GM10847 (cell line): ENCODE measurements around the gene MOK.

Experiments
- POLR2A ChIP-seq: IDR thresholded peaks from 2 replicates; pipeline ENCODE4 v1.6.1; 2011; ENCODE audit not compliant: insufficient read length; ENCODE audit errors: extremely low read depth

Gene MOK

DNA sequence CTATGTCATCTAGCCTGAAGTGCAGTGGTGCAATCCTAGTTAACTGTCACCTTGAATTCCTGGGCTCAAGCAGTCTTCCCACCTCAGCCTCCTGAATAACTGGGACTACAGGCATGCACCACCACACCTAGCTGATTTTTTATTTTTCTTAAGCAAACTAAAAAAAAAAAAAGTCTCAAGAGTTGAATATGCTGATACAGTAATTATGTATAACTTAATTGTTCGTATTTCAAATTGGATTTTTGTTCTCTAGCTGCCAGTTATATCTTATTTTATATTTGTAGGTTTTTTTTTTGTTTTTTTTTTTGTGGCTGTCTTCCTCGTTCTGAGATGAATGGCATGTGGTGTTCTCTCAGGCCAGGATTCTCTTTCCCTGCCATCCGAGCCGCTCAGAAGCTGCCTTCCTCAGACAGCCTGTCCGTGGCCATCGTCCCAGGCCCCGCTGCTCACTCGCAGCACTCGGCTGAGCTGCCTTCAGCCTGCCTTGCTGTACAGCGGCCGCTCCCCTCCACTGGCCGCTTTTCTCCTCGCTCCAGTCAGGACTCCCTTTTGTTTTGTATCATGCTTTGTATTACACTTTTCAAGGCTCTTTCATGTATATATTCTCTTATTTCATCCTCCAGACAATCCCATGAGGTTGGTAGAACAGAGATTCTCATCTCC lies 112.0 kb downstream of the MOK start:
- TF ChIP-seq POLR2A = no peak

DNA sequence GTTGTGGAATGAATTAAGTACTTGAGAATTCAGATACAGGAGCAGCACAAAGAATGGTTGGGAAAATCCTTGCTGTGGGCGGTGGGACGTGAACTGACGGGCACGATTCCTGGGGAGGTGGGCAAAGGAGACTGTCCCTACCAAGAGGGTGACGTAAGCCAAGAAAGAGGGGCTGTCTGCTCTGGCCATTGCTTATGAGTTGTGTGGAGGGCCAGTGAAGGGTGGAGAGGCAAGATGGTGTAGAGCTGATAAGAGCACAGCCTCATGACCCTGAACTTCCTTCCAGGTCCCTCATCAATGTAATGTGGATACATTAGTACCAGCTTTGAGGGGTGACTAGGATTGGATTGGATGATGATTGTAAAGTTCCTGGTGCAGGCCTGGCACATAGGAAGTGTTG lies 115.1 kb downstream of the MOK start:
- TF ChIP-seq POLR2A = no peak

DNA sequence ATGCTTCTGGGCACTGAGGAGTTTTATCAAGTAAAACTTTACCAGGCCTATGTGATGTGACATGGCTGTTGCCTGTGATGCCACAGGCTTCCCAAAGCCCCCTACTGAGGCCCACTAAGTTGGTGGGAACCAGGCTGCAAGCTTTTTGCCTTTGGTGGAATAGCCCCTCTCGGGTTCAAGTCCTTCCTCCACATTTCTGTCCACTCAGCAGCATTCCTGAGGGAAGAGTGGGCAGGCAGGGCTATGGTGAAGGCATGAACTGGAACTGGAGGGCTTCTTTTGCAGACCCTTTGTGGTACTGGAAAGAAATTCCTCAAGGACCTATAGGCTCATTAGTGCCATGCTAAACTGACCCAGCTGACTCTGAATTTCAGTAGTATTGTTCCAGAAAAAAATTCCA lies 116.8 kb downstream of the MOK start:
- TF ChIP-seq POLR2A = no peak

DNA sequence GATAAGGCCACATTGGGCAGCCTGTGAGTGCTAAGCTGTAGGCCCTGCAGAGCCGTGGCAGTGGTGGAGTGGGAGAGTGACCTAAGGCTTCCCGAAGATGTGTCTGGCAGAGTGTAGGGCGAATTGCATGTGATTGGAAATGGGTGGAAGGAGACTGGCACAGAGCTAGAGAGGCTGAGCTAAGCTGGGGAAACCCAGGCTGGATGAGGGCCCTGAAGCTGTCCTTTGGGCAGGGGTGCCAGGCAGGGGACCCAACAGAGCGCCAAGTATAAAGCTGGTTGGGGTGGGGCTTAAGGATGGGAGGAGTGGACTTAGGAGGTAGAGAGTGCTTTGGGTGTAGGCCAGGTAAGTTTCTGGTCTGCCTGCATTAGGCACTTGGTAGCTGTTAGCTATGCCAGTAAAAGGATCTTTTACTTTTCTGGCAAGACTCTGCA lies 117.4 kb downstream of the MOK start:
- TF ChIP-seq POLR2A = no peak

DNA sequence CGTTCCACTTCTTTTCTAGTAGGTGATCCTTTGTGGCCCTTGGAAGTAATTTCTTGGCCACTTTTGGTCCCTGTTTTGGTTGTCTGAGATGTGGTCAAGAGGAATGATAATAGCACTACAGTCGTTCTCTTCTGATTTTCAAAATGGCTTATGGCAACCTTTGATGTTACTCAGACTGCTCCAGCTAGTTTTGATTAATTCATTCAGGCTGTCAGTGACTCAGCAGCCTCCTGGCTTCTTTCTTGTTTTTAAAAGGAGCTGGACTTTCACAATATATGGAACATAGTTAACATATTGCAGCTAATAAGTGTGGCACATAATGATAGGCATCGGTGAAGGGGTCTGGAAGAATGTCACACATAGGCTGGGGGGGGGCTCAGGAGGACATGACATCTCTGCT lies 117.9 kb downstream of the MOK start:
- TF ChIP-seq POLR2A = no peak

DNA sequence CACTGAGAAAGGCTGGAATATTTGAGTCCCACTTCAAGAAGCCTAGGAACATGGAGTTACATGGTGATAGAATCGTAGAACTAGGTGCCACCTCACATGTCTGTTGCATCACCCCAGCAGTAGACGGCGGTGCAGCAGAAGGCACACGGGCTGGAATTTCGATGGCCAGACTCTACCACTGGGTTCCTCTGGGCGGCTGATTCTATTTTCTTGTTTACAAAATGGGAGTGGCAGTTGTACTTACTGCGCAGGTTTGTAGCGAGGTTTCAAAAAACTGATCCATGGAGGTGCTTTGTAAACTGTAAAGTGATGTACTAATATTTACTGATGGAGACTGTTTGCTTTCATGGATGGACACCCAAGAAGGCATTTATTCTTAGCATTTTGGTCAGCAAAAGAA lies 119.6 kb downstream of the MOK start:
- TF ChIP-seq POLR2A = no peak

DNA sequence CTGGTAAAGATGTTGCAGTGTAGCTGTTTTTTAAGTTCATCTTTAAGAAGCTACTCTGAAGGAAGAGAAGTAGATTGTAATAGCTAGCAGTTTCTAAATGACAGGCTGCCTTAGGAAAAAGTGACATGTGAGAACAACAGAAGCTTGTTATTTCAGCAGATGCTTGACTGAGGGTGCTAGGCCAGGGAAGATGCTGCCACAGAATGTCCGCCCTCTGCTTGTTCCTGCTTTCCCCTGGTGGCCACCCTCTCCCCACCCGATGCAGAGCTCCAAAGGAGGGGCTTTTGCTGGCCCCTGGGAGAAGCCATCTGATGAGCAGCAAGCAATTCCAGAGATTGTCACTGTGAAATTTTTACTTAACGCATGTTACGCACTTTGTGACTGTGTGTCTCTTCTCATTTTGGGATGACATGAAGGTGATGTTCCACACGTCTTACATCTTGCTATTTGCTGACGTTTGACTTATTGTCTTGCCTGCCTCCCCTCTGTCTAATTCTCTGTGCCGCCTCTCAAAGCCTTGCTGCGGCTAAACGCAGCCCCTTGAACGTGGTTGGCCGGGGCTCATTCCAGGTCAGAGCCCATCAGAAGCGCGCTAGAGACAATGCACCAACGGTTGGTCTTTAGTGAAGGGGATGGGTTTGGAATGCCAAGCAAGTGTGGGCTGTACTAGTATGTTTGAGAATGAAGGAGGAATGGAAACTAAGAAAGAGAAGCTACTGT lies 120.5 kb downstream of the MOK start:
- TF ChIP-seq POLR2A = no peak

DNA sequence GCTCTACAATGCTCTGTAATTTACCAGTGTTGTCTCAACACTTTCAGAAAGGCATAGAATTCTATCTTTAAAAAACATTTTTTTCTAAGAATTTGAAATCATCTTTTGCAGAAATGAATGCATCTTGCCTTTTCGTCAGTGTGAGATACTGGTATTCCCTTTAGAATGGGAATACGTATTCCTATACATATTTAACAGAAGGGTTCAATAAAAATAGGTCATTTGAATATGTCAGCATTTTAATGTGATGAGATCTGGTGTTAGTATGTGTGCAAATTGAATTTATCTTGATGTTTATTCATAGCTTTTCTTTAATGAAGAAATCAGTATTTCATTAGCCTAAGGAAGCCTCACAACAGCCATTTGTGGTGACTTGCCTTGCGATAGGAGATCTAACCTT lies 121.1 kb downstream of the MOK start:
- TF ChIP-seq POLR2A = no peak

DNA sequence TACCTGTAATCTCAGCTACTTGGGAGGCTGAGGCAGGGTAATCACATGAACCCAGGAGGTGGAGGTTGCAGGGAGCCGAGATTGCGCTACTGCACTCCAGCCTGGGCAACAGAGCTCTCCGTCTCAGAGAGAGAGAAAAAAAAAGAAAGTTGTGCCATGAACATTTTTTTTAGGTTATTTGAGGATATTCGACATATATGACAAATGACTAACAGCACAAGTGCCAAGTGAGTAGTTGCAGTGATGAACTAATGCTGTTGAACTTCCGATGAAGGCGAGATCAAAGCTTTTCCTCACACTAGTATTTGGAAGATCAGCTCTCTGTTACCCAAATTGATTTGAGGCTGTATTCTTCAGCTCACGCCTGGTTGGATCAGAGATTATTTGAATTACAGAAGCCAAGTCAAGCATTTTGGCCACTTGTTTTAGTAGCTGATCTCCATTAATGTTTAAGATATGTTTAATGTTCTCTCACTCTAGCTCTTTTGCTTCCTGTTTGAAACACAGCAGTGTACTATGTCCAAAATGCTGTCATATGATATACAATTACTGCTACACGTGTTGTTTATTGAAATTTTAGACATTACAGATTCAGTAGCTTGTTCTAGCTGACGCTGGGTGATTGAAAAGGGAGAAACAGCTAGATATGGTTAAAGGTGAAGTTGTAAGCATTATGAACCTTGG lies 121.9 kb downstream of the MOK start:
- TF ChIP-seq POLR2A = no peak

DNA sequence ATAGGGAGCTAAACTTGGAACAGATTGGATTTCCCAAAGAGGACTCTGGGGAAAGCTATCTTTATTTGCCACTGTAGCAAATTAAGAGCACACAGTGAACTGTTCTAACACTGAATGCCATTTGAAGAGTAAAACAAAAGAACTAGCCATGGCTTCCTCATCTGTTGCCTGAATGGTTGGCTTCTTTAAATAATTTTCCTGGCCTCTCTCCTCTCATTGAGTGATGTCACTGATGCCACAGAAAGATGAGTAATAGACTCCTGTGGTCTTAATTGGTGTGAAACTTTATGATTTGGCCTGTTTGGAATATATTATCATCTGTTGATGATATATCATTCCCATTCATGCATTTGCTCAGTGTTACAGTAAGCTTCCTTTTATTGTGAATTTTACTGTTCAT lies 122.8 kb downstream of the MOK start:
- no peak for TF ChIP-seq POLR2A

DNA sequence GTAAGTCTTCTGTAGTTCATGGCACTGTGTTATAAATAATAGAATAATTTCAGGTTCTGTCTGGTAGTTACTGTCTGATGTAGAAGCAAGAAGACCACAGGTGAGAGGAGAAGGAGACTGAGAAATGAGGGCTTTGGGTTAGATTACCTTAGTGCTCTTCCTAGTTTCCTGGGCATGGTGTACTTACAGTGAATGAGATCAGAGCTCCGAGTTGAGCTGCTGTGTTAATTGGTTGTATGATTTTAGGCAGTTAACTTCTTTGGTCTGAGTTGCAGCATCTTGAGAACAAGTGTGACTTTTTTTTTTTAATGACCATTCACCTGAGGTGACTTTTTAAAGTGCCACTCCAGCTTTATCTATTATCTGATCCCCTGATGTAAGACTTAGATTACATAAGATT lies 123.8 kb downstream of the MOK start:
- no peak for TF ChIP-seq POLR2A

DNA sequence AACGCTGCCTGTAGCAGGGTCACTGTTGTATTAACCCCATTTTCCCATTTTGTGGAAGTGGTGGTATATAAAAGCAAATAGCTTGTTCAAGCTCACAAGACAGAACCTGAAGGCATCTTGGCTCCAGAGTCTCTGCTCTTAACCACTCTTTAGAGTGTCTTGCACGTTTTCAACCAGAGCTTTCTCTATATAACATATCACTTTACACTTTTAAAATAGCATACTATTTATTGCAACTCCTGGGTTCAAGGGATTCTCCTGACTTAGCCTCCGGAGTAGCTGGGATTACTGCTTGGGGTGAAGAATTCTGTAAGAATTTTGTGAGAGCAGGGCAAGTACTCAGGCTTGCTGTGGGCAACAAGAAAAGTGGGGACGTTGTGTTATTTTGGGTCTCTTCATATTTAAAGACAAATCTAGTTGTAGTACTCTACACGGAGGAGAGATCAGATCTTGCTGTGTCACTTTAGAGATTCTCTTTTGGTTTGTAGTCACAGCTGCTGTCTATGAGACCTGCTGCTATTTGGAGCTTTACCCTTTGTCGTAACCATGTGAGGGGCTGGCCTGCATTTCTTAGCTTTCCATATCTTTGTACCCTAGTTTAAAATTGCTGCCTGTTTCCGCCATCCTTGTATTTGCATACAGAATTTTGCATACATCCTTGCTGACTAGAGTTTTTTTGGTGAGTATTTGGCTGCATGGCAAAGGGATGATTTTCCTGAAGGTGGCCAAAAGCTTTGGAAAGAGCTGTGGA lies 124.5 kb downstream of the MOK start:
- no peak for TF ChIP-seq POLR2A
